Measurements from ENCODE around the gene PPP6R1.

DNA sequence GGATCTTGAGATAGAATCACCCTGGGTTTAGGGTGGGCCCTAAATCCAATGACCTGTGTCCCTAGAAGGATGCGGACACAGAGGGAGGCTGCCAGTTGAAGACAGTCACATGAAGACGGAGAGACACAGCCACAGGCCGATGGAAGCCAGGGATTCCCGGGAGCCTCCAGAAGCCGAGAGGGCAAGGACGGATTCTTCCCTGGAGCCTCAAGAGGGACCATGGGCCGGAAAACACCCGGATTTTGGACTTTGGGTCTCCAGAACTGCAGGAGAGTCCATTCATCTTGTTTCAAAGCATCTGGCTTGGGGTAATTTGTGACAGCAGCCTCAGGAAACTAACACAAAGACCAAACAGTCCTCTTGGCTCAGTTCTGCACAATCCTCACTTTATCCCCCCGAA is 32.5 kb downstream of the PPP6R1 start:
- TF ChIP-seq, protein P1, sequence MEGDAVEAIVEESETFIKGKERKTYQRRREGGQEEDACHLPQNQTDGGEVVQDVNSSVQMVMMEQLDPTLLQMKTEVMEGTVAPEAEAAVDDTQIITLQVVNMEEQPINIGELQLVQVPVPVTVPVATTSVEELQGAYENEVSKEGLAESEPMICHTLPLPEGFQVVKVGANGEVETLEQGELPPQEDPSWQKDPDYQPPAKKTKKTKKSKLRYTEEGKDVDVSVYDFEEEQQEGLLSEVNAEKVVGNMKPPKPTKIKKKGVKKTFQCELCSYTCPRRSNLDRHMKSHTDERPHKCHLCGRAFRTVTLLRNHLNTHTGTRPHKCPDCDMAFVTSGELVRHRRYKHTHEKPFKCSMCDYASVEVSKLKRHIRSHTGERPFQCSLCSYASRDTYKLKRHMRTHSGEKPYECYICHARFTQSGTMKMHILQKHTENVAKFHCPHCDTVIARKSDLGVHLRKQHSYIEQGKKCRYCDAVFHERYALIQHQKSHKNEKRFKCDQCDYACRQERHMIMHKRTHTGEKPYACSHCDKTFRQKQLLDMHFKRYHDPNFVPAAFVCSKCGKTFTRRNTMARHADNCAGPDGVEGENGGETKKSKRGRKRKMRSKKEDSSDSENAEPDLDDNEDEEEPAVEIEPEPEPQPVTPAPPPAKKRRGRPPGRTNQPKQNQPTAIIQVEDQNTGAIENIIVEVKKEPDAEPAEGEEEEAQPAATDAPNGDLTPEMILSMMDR (IDR thresholded peaks at IDR 0.05), result no peak
- TF ChIP-seq POLR2A (IDR thresholded peaks at IDR 0.05), result no peak
- TF ChIP-seq POLR2AphosphoS5 (IDR thresholded peaks at IDR 0.05), result no peak

All from stomach (tissue), 4 donors.